AG10803 (cell line): ENCODE data around the gene ERGIC1.

Experiments used
- DNase-seq: peaks from one replicate; pipeline ENCODE4 v3.0.0; 2010; ENCODE audit warnings: low read depth
- H3K4me3 ChIP-seq: 2 replicates; pipeline ENCODE4 v1.5.1; 2011; ENCODE audit warnings: mild to moderate bottlenecking, low read length, control low read depth
- TF ChIP-seq, protein P1 (sequence below): conservative IDR thresholded peaks from 2 replicates; pipeline ENCODE4 v1.5.1; 2011; ENCODE audit warnings: mild to moderate bottlenecking, low read length, control low read depth, inconsistent platforms

Gene ERGIC1

DNA sequence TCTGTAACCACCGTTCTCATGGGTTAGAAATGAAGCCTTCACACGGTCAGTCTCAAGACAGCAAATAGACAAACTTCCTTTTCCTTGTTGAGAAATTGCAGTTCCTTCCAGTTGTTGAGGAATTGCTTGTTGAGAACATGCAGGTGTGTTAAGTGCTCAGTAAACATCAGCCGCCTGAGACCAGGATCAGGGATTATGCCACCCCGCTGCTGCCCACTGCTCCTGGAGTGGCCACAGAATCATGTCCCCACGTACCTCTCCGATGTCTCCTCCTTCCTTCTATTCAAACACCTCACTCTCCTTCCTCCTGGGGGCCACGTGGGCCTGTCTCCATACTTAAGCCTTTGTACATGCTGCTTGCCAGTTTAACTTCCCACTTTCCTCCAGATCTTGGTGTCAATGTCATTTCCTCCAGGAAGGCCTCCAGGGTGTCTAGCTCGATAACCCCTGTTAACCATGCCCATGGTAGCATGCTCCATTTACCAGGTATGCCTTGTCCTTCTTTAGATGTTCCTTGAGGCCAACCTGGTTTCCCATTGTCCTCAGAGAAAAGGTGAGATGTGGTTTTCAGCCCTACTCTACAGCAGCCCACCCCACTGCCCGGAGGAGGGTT, 91.4 kb downstream of the ERGIC1 start:
- H3K4me3 ChIP-seq = no peak overlapping the region
- TF ChIP-seq, protein P1, sequence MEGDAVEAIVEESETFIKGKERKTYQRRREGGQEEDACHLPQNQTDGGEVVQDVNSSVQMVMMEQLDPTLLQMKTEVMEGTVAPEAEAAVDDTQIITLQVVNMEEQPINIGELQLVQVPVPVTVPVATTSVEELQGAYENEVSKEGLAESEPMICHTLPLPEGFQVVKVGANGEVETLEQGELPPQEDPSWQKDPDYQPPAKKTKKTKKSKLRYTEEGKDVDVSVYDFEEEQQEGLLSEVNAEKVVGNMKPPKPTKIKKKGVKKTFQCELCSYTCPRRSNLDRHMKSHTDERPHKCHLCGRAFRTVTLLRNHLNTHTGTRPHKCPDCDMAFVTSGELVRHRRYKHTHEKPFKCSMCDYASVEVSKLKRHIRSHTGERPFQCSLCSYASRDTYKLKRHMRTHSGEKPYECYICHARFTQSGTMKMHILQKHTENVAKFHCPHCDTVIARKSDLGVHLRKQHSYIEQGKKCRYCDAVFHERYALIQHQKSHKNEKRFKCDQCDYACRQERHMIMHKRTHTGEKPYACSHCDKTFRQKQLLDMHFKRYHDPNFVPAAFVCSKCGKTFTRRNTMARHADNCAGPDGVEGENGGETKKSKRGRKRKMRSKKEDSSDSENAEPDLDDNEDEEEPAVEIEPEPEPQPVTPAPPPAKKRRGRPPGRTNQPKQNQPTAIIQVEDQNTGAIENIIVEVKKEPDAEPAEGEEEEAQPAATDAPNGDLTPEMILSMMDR = no peak
- no peak for DNase-seq

DNA sequence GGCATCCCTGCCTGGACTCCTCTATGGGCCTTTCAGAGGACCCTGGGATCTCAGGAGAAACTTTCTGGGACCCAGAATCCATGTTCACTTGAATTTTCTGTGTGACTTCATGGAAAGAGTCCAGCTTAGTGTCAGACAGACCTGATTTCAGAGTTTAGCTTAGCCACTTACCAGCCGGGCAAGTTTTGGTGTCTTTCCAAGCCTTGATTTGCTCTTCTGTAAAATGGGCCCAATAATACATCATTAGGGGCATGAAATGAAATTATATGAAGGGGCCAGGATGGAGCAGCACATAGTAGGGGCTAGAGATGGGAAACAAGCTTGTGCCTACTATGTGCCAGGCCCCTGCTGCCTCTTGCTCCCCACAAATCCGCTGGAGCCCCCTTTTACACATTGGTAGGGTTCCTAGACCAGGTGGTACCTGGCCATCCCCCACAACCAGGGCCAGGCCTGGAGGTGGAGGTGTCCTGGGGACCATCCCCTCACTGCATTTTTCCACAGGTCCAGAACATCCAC, 92.0 kb downstream of the ERGIC1 start:
- TF ChIP-seq, protein P1 = no peak
- DNase-seq = no peak
- no peak overlapping the region for H3K4me3 ChIP-seq

DNA sequence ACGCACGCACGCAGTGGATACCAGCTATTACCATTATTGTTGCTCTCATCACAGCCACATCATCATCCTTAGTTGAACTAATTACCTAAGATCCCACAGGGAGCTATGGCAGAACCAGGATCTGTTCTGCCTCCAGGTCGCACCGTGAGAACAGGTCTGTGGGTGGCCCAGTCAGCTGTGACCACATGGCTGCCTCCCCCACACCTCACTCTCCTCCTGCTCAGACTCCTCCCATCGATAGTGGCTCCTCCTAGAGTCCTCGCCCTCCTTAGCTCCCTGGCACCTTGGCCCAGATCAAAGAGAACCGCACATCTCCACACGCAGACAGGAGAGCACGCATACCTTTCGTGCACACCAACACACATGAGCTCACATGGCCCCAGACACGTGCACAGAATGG, 92.7 kb downstream of the ERGIC1 start:
- no peak overlapping the region for H3K4me3 ChIP-seq
- TF ChIP-seq, protein P1 = no peak
- DNase-seq = no peak

DNA sequence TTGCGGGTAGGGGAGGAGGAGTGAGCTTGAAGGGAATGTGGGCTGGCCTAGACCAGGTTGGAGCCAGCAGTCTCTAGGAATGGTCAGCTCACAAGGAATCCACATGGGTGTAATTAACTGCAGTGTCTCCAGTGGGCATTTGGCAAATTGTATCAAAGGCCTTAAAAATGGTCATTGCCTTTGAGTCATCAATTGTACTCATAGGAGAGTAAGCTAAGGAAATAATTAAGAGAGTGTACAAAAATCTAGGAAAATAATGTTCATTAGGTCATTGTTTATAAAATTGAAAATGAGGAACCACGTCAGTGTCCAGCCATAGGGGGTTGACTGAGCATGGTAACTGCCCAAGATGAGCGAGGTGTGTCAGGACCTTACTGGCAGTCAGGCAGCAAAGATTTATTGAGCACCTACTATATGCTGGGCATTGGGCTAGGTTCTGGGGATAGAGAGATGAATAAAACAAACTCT, 95.4 kb downstream of the ERGIC1 start:
- peak; percentile 96 for DNase-seq
- TF ChIP-seq, protein P1 = peak; percentile 32
- no peak overlapping the region for H3K4me3 ChIP-seq

DNA sequence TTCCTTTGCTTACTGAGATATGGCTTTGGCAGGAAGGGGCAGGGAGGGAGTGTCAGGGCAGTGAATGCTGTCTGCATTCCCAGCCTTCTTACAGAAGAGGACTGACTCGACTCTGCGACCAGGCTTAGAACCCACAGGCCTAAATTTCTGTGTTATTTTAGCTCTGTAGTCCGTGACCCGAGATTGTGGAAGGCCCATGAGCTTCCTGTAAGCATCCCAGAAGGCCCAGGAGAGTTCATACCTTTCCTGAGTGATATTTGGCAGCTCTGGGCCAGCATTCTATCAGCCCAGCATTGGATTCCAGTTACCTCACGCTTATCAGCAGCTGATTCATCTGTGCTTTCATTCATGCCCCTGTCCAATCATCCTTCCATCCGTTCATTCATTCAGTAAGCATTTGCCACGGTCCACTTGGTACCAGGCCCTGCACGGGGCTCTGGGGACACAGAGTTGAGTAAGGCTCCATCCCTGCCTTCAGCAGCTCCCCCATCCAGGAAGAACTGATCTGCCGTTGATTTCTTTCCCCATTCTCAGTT, 97.0 kb downstream of the ERGIC1 start:
- TF ChIP-seq, protein P1 = no peak
- no peak overlapping the region for H3K4me3 ChIP-seq
- peak; percentile 79 for DNase-seq

DNA sequence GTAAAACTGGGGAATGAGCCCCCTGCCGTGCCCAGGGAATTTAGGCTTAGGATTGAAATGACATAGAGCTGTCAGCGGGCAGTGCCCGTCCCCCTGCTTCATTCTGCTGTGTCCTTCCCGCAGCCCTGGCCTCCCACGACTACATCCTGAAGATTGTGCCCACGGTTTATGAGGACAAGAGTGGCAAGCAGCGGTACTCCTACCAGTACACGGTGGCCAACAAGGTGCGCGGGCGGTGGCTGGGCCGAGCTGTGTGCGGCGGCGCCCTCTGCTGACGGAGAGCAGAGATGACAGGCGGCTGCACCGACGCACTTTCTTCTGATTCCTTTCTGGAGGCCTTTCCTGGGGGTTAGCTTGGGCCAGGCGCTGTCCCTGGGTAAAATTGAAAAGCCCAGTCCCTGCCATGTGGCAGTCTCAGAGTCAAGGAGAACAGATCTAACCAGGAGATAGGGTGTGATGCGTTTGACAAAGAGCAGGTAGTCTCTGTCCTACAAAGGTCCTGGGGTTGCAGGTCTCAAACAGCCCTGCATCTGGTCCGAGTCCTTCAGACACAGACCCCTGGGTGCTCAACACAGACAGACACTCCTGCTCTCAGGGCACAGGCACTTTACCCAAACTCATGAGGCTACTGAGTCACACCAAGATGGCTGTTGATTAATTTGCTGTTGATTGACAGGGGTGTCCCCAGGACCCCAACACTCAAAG, 98.4 kb downstream of the ERGIC1 start:
- TF ChIP-seq, protein P1 = peak; percentile 86
- DNase-seq = peak; percentile 61
- no peak overlapping the region for H3K4me3 ChIP-seq

DNA sequence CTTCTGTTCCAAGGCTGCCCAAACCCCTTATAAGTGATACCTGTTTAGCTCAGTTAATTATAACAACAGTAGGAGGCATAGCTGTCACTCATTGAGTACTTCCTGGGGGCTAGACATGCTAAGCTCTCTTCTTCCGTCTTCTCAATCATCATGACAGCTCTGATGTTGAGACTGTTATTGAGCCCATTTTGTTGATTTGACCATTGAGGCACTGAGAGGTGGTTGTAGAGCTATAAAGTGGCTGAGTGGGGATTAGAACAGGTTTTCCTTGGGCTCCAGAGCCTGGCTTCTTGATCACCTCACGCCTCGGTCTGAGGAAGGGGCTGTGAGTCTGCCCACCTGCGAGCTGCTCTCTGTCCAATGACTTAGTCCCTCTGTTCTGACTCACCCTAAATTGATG, 99.2 kb downstream of the ERGIC1 start:
- DNase-seq = no peak
- no peak overlapping the region for H3K4me3 ChIP-seq
- TF ChIP-seq, protein P1 = no peak
